Measurements from ENCODE around the gene ADCY2. TPM values are rescaled to one million over a fixed set of nuclear protein-coding genes. Genes with fewer than 3 reads are reported as not detected.

The ADCY2 gene
- total and polyA plus RNA-seq, 2 of the 13 experiments (the other 11 are each of a cell fraction or from before 2014, with no cell fraction given): not detected

- TF ChIP-seq SP2 (CRISPR knock-in tag; IDR thresholded peaks at IDR 0.05): no peak
- no peak for TF ChIP-seq MXD4 (CRISPR knock-in tag; IDR thresholded peaks at IDR 0.05)
- TF ChIP-seq, protein P1, sequence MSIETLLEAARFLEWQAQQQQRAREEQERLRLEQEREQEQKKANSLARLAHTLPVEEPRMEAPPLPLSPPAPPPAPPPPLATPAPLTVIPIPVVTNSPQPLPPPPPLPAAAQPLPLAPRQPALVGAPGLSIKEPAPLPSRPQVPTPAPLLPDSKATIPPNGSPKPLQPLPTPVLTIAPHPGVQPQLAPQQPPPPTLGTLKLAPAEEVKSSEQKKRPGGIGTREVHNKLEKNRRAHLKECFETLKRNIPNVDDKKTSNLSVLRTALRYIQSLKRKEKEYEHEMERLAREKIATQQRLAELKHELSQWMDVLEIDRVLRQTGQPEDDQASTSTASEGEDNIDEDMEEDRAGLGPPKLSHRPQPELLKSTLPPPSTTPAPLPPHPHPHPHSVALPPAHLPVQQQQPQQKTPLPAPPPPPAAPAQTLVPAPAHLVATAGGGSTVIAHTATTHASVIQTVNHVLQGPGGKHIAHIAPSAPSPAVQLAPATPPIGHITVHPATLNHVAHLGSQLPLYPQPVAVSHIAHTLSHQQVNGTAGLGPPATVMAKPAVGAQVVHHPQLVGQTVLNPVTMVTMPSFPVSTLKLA (IDR thresholded peaks at IDR 0.05): no peak
- no peak for TF ChIP-seq THAP7 (CRISPR knock-in tag; IDR thresholded peaks at IDR 0.05)
- TF ChIP-seq, protein P2, sequence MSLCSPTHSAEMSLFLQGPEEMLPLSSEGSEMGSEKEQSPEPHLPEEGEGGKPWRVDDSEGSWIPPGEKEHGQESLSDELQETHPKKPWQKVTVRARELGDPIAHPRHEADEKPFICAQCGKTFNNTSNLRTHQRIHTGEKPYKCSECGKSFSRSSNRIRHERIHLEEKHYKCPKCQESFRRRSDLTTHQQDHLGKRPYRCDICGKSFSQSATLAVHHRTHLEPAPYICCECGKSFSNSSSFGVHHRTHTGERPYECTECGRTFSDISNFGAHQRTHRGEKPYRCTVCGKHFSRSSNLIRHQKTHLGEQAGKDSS (CRISPR knock-in tag; IDR thresholded peaks at IDR 0.05; ENCODE audit: borderline replicate concordance, low read depth): no peak
- no peak for TF ChIP-seq NFYB (CRISPR knock-in tag; IDR thresholded peaks at IDR 0.05)
- TF ChIP-seq RXRA (CRISPR knock-in tag; IDR thresholded peaks at IDR 0.05): no peak
- no peak for TF ChIP-seq SOX13 (IDR thresholded peaks at IDR 0.05)
- TF ChIP-seq SOX13 (CRISPR knock-in tag; conservative IDR thresholded peaks at IDR 0.05 in 1 of 2, IDR thresholded peaks at IDR 0.05 in 1 of 2): no peak
These were observed 470.3 kb downstream of the ADCY2 start (continued) for GRCh38 chr5:7866196-7866595.

GRCh38 chr5:7867260-7867659 lies 471.3 kb downstream of the ADCY2 start:
- WGBS (ENCODE audit: low lambda C conversion rate): 72% methylated on average over 3 of the region's 3 CpGs
- Histone ChIP-seq H3K27ac (ENCODE audit: extremely low read length, insufficient read depth, low read length) (no peak overlapping the region), H3K9me3 (ENCODE audit: low read length) (no peaks in the 10 kb centered on the region), H3K79me2 (ENCODE audit: insufficient read depth, low read length) (peaks cover 46% of the 10 kb centered on the region), H3K4me3 (replicated peaks in 1 of 3; ENCODE audit: insufficient read depth in 1 of 3, low read depth in 2 of 3, low read length in 3 of 3) (peak overlapping the region in 1 of 3 experiments; percentile 89; a peak in 1 of 6 replicates), H3K27me3 (ENCODE audit: control insufficient read depth in 1 of 2, insufficient read depth in 2 of 2, low read length in 2 of 2) (no peaks in the 10 kb centered on the region; a peak in 1 of 5 replicates), H4K20me1 (ENCODE audit: insufficient read depth, low read length) (peaks cover 15% of the 10 kb centered on the region; the same call in 1 of the 2 replicates), H3K4me1 (ENCODE audit: insufficient read depth, low read length) (peaks cover 50% of the 10 kb centered on the region), H3K9ac (ENCODE audit: insufficient read depth, low read depth, low read length) (no peak overlapping the region), H3K4me2 (ENCODE audit: low read depth, low read length) (peak overlapping the region; percentile 82), H2AFZ (ENCODE audit: low read length) (no peak overlapping the region), H3K36me3 (replicated peaks in 1 of 2; ENCODE audit: control insufficient read depth in 1 of 2, insufficient read depth in 2 of 2, low read length in 2 of 2) (peaks cover 1 to 32% of the 10 kb centered on the region in 2 experiments; a peak in 4 of 5 replicates)
- ChIA-PET CTCF (ENCODE audit: low intra/inter-chr PET ratio, low total read pairs) (no interaction called here), POLR2A (no interaction called here)
- in situ Hi-C loops (cut with HindIII; ENCODE audit: extremely low pct_ligation_motif_present, low pct_unique_long_range_greater_than_20kb): no loop called here
- no TSS peak for BruUV-seq (replicated peaks)
- intact Hi-C loops (cut with micrococcal nuclease; ENCODE audit: unreplicated experiment): no loop called here
- no peak for FAIRE-seq
- DNase-seq (ENCODE audit: low spot score): no peak
- no peak for ATAC-seq
- TF ChIP-seq ZNF577 (CRISPR knock-in tag; IDR thresholded peaks at IDR 0.05; ENCODE audit: borderline replicate concordance, low read depth): no peak
- no peak for TF ChIP-seq SRSF9 (IDR thresholded peaks at IDR 0.05; ENCODE audit: borderline replicate concordance, insufficient read depth, low read depth, low read length, poor library complexity, severe bottlenecking)
- no peak for TF ChIP-seq NFIC (IDR thresholded peaks at IDR 0.05; ENCODE audit: low read length)
